CD4-positive, alpha-beta T cell (primary cell): ENCODE data around the gene MYRFL. TPM values are rescaled to one million over a fixed set of nuclear protein-coding genes. Genes with fewer than 3 reads are reported as not detected.

Source experiments
- ATAC-seq: fragments of 200-7000 bp; cut with Tn5 transposase; one replicate; pipeline ENCODE4 v1.10.0; 2022; ENCODE audit warnings: mild to moderate bottlenecking; ENCODE audit not compliant: poor library complexity
- CTCF ChIA-PET: fragments of 350-600 bp; sonication (Branson Sonifier 250); formaldehyde crosslinking; loops from one replicate; lab custom pipeline; 2021; ENCODE audit warnings: antibody characterized with exemption, inconsistent platforms; lab: Charles Lee
- POLR2A ChIA-PET: fragments of 350-600 bp; sonication (Branson Sonifier 250); formaldehyde crosslinking; loops from one replicate; lab custom pipeline; 2021; ENCODE audit warnings: antibody characterized with exemption, inconsistent platforms; lab: Charles Lee
- DNase-seq, 14 experiments: peaks; one replicate each; pipeline ENCODE4 v3.0.0-alpha.2; 2013 to 2020; ENCODE audit warnings: mixed read lengths in 2 of 14
- H3K27ac ChIP-seq, 2 donors: one replicate each; pipeline versions ENCODE4 v1.5.1 to v1.7.0; 2013; ENCODE audit warnings: low read length in 2 of 2, low read depth in 1 of 2, mild to moderate bottlenecking in 1 of 2
- H3K27me3 ChIP-seq, 2 experiments: 1 replicate in 1 of 2; 2 replicates in 1 of 2; pipeline versions ENCODE4 v1.6.1 to v1.7.0; 2013; ENCODE audit warnings: low read length in 2 of 2, control low read depth in 1 of 2, mild to moderate bottlenecking in 1 of 2, moderate library complexity in 1 of 2; ENCODE audit not compliant: insufficient read depth in 2 of 2, control insufficient read depth in 1 of 2
- H3K36me3 ChIP-seq: one replicate; pipeline ENCODE4 v1.6.1; 2013; ENCODE audit warnings: low read length, control low read depth; ENCODE audit not compliant: insufficient read depth
- H3K4me1 ChIP-seq: one replicate; pipeline ENCODE4 v1.6.1; 2013; ENCODE audit warnings: low read length, control low read depth; ENCODE audit not compliant: insufficient read depth
- H3K4me3 ChIP-seq: one replicate; pipeline ENCODE4 v1.5.1; 2013; ENCODE audit warnings: mild to moderate bottlenecking, low read length, moderate library complexity
- H3K9me3 ChIP-seq, 2 experiments: 1 replicate in 1 of 2; 2 replicates in 1 of 2; pipeline versions ENCODE4 v1.6.1 to v1.7.0; 2013; ENCODE audit warnings: low read length in 2 of 2, mild to moderate bottlenecking in 2 of 2, control low read depth in 1 of 2, moderate library complexity in 1 of 2; ENCODE audit not compliant: control insufficient read depth in 1 of 2, insufficient read depth in 1 of 2
- H3K27ac Mint-ChIP-seq: one replicate; pipeline ENCODE4 v1.8.0; 2020; ENCODE audit warnings: mixed read lengths
- H3K27me3 Mint-ChIP-seq: one replicate; pipeline ENCODE4 v1.8.0; 2021; ENCODE audit warnings: mixed read lengths
- H3K36me3 Mint-ChIP-seq: one replicate; pipeline ENCODE4 v1.8.0; 2021; ENCODE audit warnings: low read depth, mixed read lengths
- H3K4me1 Mint-ChIP-seq: one replicate; pipeline ENCODE4 v1.8.0; 2021; ENCODE audit warnings: low read depth, mixed read lengths
- H3K4me3 Mint-ChIP-seq: one replicate; pipeline ENCODE4 v1.8.0; 2020; ENCODE audit warnings: mild to moderate bottlenecking, mixed read lengths
- H3K9me3 Mint-ChIP-seq: one replicate; pipeline ENCODE4 v1.8.0; 2020; ENCODE audit warnings: mixed read lengths
- CTCF ChIP-seq: fragments of 200-600 bp; IDR thresholded peaks from one replicate; pipeline ENCODE4 v1.8.0; 2022; ENCODE audit warnings: antibody characterized with exemption, mild to moderate bottlenecking
- intact Hi-C, 2 experiments: fragments of 100-400 bp; cut with DNase I in 1 of 2; cut with micrococcal nuclease in 1 of 2; formaldehyde crosslinking; loops; one replicate each; pipeline versions ENCODE4 v1.15.1 to v1.9.0; 2023 to 2025; cut with DNase I, micrococcal nuclease
- total RNA-seq, 174 experiments: library from RNA in 2 of 174; stranded (reverse) in 2 of 174; gene quantifications; one replicate each; pipeline ENCODE4 v1.2.3 and lab custom pipeline; 2021 to 2026

MYRFL gene
- total RNA-seq, 2 experiments from 2014 or later = not detected

GRCh38 chr12:69951108-69951507 lies 126.1 kb downstream of the MYRFL start:
- ChIA-PET POLR2A (no interaction called here), CTCF (no interaction called here)
- Mint-ChIP-seq H3K4me1 (no peaks in the 10 kb centered on the region), H3K4me3 (no peak overlapping the region), H3K27ac (no peak overlapping the region), H3K36me3 (no peaks in the 10 kb centered on the region), H3K9me3 (peaks cover 3% of the 10 kb centered on the region), H3K27me3 (no peaks in the 10 kb centered on the region)
- Histone ChIP-seq H3K4me1 (no peaks in the 10 kb centered on the region), H3K36me3 (no peaks in the 10 kb centered on the region), H3K27me3 (no peaks in the 10 kb centered on the region), H3K9me3 (no peaks in the 10 kb centered on the region), H3K27ac (no peak overlapping the region), H3K4me3 (no peak overlapping the region)
- DNase-seq (no peak), ATAC-seq (no peak)
- no peak for TF ChIP-seq CTCF
- intact Hi-C loops = no loop called here

- H3K27ac Mint-ChIP-seq = no peak overlapping the region
- H3K9me3 Mint-ChIP-seq = peaks cover 3% of the 10 kb centered on the region
- no peaks in the 10 kb centered on the region for H3K27me3 Mint-ChIP-seq
- POLR2A ChIA-PET = no interaction called here
- H3K4me3 ChIP-seq = no peak overlapping the region
- intact Hi-C loops = no loop called here
- CTCF ChIA-PET = no interaction called here
- no peaks in the 10 kb centered on the region for H3K9me3 ChIP-seq
- H3K4me3 Mint-ChIP-seq = no peak overlapping the region
- no peak for TF ChIP-seq CTCF
- ATAC-seq = no peak
- DNase-seq = no peak
- H3K27ac ChIP-seq = no peak overlapping the region
- no peaks in the 10 kb centered on the region for H3K36me3 ChIP-seq
- H3K36me3 Mint-ChIP-seq = no peaks in the 10 kb centered on the region
- no peaks in the 10 kb centered on the region for H3K4me1 ChIP-seq
- no peaks in the 10 kb centered on the region for H3K4me1 Mint-ChIP-seq
- no peaks in the 10 kb centered on the region for H3K27me3 ChIP-seq
These were observed 127.9 kb downstream of the MYRFL start for GRCh38 chr12:69952890-69953289.

- no peak overlapping the region for H3K27ac ChIP-seq
- POLR2A ChIA-PET = no interaction called here
- H3K36me3 ChIP-seq = no peaks in the 10 kb centered on the region
- H3K4me3 ChIP-seq = no peak overlapping the region
- Mint-ChIP-seq H3K36me3 (no peaks in the 10 kb centered on the region), H3K4me1 (no peaks in the 10 kb centered on the region), H3K27ac (no peak overlapping the region), H3K27me3 (peaks cover 5% of the 10 kb centered on the region), H3K4me3 (no peak overlapping the region), H3K9me3 (no peaks in the 10 kb centered on the region)
- CTCF ChIA-PET = no interaction called here
- intact Hi-C loops = no loop called here
- TF ChIP-seq CTCF = no peak
- H3K9me3 ChIP-seq = no peaks in the 10 kb centered on the region
- no peaks in the 10 kb centered on the region for H3K4me1 ChIP-seq
- DNase-seq = no peak
- ATAC-seq = no peak
- no peaks in the 10 kb centered on the region for H3K27me3 ChIP-seq
These were observed 136.2 kb downstream of the MYRFL start for GRCh38 chr12:69961246-69961645.
